ENCODE data around the gene SLC25A13.

The SLC25A13 gene

GRCh38 chr7:96310110-96310509 lies 11.8 kb downstream of the SLC25A13 start:
- in situ Hi-C loops (cut with HindIII; ENCODE audit: low sequenced_read_pairs), result no loop called here

DNA sequence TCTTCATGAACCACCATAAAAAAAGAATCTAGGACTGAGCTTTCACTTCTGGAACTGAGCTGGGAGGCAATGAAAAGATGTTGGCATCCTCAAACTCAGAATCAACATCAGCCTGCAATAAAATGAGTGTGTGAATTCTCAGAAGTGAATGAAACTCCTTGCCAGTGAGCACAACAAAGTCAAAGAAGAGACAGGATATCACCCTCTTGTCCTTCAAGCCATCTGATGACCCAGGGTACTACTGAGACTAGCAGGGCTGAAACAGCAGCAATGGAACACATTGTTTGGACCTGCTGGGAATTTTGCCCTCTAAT lies 13.0 kb downstream of the SLC25A13 start:
- in situ Hi-C loops (cut with HindIII; ENCODE audit: low sequenced_read_pairs), result no loop called here
- no peak for DNase-seq (ENCODE audit: low read depth)
- H3K4me3 ChIP-seq (ENCODE audit: low read depth, low read length), result no peak overlapping the region
- TF ChIP-seq, protein P1, sequence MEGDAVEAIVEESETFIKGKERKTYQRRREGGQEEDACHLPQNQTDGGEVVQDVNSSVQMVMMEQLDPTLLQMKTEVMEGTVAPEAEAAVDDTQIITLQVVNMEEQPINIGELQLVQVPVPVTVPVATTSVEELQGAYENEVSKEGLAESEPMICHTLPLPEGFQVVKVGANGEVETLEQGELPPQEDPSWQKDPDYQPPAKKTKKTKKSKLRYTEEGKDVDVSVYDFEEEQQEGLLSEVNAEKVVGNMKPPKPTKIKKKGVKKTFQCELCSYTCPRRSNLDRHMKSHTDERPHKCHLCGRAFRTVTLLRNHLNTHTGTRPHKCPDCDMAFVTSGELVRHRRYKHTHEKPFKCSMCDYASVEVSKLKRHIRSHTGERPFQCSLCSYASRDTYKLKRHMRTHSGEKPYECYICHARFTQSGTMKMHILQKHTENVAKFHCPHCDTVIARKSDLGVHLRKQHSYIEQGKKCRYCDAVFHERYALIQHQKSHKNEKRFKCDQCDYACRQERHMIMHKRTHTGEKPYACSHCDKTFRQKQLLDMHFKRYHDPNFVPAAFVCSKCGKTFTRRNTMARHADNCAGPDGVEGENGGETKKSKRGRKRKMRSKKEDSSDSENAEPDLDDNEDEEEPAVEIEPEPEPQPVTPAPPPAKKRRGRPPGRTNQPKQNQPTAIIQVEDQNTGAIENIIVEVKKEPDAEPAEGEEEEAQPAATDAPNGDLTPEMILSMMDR (IDR thresholded peaks at IDR 0.05; ENCODE audit: low read depth, low read length, missing control alignments), result no peak

More at GRCh38 chr7:96310110-96310509, 11.8 kb downstream of the SLC25A13 start:
- TF ChIP-seq, protein P1 (IDR thresholded peaks at IDR 0.05; ENCODE audit: low read depth, low read length, missing control alignments), result no peak
- H3K4me3 ChIP-seq (ENCODE audit: low read depth, low read length), result no peak overlapping the region
- DNase-seq (ENCODE audit: low read depth), result no peak

DNA sequence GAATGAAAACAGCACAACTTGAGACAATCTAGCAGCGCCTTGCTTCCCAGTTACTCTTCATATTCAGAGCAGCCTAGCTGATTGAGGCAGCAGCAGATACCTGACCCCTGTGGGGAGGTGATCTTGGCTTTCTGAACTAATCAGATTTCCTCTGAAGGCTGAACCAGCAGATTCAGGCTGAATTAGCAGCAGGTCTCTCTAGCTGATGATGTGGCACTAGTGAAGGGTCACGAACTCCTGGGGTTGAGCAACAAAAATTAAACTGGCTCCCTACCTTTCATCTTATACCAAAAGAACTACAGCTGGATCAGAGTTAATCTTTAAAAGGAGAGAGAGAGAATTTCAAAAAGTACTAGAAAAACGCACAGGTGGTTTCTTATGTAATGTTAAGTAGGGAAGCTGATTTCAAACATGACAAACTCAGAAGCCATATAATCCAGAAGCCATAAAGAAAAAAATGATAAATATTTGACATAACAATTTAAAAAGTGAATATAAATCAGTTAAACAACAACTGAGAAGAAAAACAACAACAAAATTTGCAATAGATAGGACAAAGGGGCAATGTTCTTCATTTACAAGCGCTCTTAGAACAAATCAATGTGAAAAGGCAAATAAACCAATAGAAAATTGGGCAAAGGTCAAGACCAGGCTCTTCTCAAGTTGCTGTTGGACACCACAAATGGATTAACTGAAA lies 13.5 kb downstream of the SLC25A13 start:
- no peak overlapping the region for H3K4me3 ChIP-seq (ENCODE audit: low read depth, low read length)
- DNase-seq (ENCODE audit: low read depth), result no peak
- TF ChIP-seq, protein P1 (IDR thresholded peaks at IDR 0.05; ENCODE audit: low read depth, low read length, missing control alignments), result no peak
- in situ Hi-C loops (cut with HindIII; ENCODE audit: low sequenced_read_pairs), result no loop called here

GRCh38 chr7:96306385-96307125 lies 15.3 kb downstream of the SLC25A13 start:
- DNase-seq (ENCODE audit: low read depth), result no peak
- no peak overlapping the region for H3K4me3 ChIP-seq (ENCODE audit: low read depth, low read length)
- in situ Hi-C loops (cut with HindIII; ENCODE audit: low sequenced_read_pairs), result no loop called here
- TF ChIP-seq, protein P1 (IDR thresholded peaks at IDR 0.05; ENCODE audit: low read depth, low read length, missing control alignments), result no peak

- TF ChIP-seq, protein P1 (IDR thresholded peaks at IDR 0.05; ENCODE audit: low read depth, low read length, missing control alignments), result no peak
- H3K4me3 ChIP-seq (ENCODE audit: low read depth, low read length), result no peak overlapping the region
- DNase-seq (ENCODE audit: low read depth), result no peak
- in situ Hi-C loops (cut with HindIII; ENCODE audit: low sequenced_read_pairs), result no loop called here
These were observed 16.0 kb downstream of the SLC25A13 start for GRCh38 chr7:96305915-96306314.

- TF ChIP-seq, protein P1 (IDR thresholded peaks at IDR 0.05; ENCODE audit: low read depth, low read length, missing control alignments), result no peak
- DNase-seq (ENCODE audit: low read depth), result no peak
- H3K4me3 ChIP-seq (ENCODE audit: low read depth, low read length), result no peak overlapping the region
- in situ Hi-C loops (cut with HindIII; ENCODE audit: low sequenced_read_pairs), result no loop called here
These were observed 17.3 kb downstream of the SLC25A13 start for GRCh38 chr7:96304573-96304972.

All from astrocyte of the cerebellum (primary cell).